Pancreas (tissue), 10 donors: ENCODE measurements around the gene C17orf114.

Source experiments
- ATAC-seq, 4 donors: fragments of 200-7000 bp; cut with Tn5 transposase; one replicate each; pipeline versions ENCODE4 v1.8.0 to v1.9.1; 2020; ENCODE audit warnings: mild to moderate bottlenecking in 4 of 4, moderate library complexity in 4 of 4
- DNase-seq, 6 donors: peaks; one replicate each; pipeline ENCODE4 v3.0.0-alpha.2; 2020
- FAIRE-seq: peaks from 2 replicates; lab custom pipeline; 2012; peaks lifted over from hg19 to GRCh38; lab: Jason Lieb, UNC
- H3K27ac ChIP-seq, 4 donors: fragments of 200-600 bp; sonication (generic); 1 replicate in 3 of 4; 2 replicates in 1 of 4; pipeline versions ENCODE4 v1.5.0 to v1.8.0; 2020
- H3K27me3 ChIP-seq, 4 donors: fragments of 200-600 bp; one replicate each; pipeline ENCODE4 v1.8.0; 2021
- H3K36me3 ChIP-seq, 3 donors: fragments of 200-600 bp; sonication (generic) in 1 of 3; one replicate each; pipeline versions ENCODE4 v1.5.0 to v1.8.0; 2020 to 2021
- H3K4me1 ChIP-seq, 3 donors: fragments of 200-600 bp; one replicate each; pipeline ENCODE4 v1.8.0; 2021
- H3K4me3 ChIP-seq, 4 donors: fragments of 200-600 bp; sonication (generic) in 2 of 4; one replicate each; pipeline versions ENCODE4 v1.5.0 to v1.8.0; 2020 to 2021
- H3K9me3 ChIP-seq, 4 donors: fragments of 200-600 bp; one replicate each; pipeline ENCODE4 v1.8.0; 2021
- WGBS, 2 donors: extraction: QIAGEN DNeasy Blood & Tissue Kit; methylation state at CpG; one replicate each; pipeline ENCODE4 v1.1.7; 2013; 5-methylcytosine and 5-hydroxymethylcytosine counted together
- intact Hi-C, 3 donors: fragments of 100-400 bp; cut with DNase I; formaldehyde crosslinking; loops; one replicate each; pipeline versions ENCODE4 v1.11.1 to v1.14.2; 2022
- TF ChIP-seq, protein P1 (sequence below), 4 donors: fragments of 200-600 bp; sonication (generic) in 3 of 4; IDR thresholded peaks; one replicate each; pipeline versions ENCODE4 v1.5.0 to v1.8.0; 2021; ENCODE audit warnings: antibody characterized with exemption in 4 of 4
- donor health status: healthy with polysubstance abuse.
- donor health status: DM: no; HTN: no; CAD: no; lungs with moderate emphysema.
- donor health status: DM: no; HTN: no; CAD: no.
- donor health status: control.
- donor health status: control.
- donor health status: Bipolar disorder and iron deficiency.
- donor health status: DM: yes; HTN: yes; CAD: no.
- donor health status: DM: no; HTN: no; CAD: no.
- donor health status: DM: no; HTN: no; CAD: no.
- donor health status: DM: yes; HTN: yes; CAD: no.

Gene C17orf114

DNA sequence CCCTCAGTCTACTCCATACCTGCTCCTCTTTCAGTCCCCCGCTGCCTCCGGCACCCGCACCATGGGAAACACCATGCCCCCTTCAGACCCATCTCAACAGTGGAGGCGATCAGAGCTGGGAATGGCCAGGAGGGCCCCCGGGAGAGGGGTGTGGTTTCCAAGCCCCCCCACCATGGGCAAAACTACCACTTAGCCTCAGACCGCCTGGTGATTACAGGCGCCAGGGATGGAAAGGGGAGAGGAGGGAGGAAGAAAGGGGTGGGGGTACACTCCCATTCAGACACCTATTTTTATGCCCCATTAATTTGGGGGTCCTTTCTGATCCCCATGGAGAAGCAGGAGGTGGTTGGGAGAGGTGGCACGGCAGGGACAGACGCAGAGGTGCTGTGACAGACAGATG is at the start of gene C17orf114:
C17orf114 (minus strand) TSS at position 101 of the 400 bp plus-strand sequence.
- no peak for ATAC-seq
- H3K4me3 ChIP-seq = no peak within 1 kb of the TSS
- H3K27ac ChIP-seq = no peak within 1 kb of the TSS
- intact Hi-C loops = no loop called here
- no peaks in the 10 kb centered on the region for H3K36me3 ChIP-seq
- no peaks in the 10 kb centered on the region for H3K27me3 ChIP-seq
- FAIRE-seq = no peak
- peaks cover 0 to 4% (median 0%) of the 10 kb centered on the region in 3 donors for H3K4me1 ChIP-seq
- TF ChIP-seq, protein P1, sequence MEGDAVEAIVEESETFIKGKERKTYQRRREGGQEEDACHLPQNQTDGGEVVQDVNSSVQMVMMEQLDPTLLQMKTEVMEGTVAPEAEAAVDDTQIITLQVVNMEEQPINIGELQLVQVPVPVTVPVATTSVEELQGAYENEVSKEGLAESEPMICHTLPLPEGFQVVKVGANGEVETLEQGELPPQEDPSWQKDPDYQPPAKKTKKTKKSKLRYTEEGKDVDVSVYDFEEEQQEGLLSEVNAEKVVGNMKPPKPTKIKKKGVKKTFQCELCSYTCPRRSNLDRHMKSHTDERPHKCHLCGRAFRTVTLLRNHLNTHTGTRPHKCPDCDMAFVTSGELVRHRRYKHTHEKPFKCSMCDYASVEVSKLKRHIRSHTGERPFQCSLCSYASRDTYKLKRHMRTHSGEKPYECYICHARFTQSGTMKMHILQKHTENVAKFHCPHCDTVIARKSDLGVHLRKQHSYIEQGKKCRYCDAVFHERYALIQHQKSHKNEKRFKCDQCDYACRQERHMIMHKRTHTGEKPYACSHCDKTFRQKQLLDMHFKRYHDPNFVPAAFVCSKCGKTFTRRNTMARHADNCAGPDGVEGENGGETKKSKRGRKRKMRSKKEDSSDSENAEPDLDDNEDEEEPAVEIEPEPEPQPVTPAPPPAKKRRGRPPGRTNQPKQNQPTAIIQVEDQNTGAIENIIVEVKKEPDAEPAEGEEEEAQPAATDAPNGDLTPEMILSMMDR (IDR thresholded peaks at IDR 0.05) = no peak
- no peak for DNase-seq
- no peaks in the 10 kb centered on the region for H3K9me3 ChIP-seq
- WGBS, 2 donors = 80 to 81% methylated on average over 9 of the region's 9 CpGs

- intact Hi-C loops = no loop called here
- ATAC-seq (no peak), DNase-seq (no peak), FAIRE-seq (no peak)
- Histone ChIP-seq H3K27ac (no peak overlapping the region), H3K36me3 (no peaks in the 10 kb centered on the region), H3K9me3 (no peaks in the 10 kb centered on the region), H3K4me1 (peaks cover 0 to 4% (median 0%) of the 10 kb centered on the region in 3 donors), H3K27me3 (no peaks in the 10 kb centered on the region), H3K4me3 (no peak overlapping the region)
- WGBS, 2 donors = 78 to 82% methylated on average over 3 of the region's 3 CpGs
- TF ChIP-seq, protein P1 (IDR thresholded peaks at IDR 0.05) = no peak
Measured at GRCh38 chr17:4851084-4851483, 49.0 kb upstream of the C17orf114 start.

DNA sequence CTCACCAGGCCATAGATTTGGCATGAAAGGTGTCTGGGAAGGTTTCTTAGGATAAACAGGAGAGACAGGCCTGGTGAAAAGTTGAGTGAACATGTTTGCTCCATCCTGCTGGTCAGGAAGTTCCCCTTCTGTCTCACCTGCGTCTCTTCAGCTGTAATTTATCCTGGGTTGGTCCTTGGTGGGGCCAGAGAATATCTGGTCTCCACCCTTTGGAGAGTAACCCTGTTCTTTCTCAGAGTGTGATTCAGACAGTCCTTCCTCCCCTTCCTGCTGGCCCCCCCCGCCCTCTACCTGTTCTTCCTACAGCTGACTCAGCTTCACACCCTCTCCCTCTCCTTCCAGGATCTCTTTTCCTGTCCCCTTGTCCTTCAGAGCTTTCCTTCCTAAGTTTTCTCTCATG is 48.1 kb upstream of the C17orf114 start:
- DNase-seq (no peak), ATAC-seq (peak in 2 of 4 donors; percentile 40 to 45), FAIRE-seq (no peak)
- H3K4me3 ChIP-seq = no peak overlapping the region
- intact Hi-C loops = no loop called here
- WGBS, 2 donors = 81 to 84% methylated on average over 2 of the region's 2 CpGs
- H3K27me3 ChIP-seq = no peaks in the 10 kb centered on the region
- peaks cover 0 to 4% (median 0%) of the 10 kb centered on the region in 3 donors for H3K4me1 ChIP-seq
- H3K36me3 ChIP-seq = no peaks in the 10 kb centered on the region
- TF ChIP-seq, protein P1 (IDR thresholded peaks at IDR 0.05) = no peak
- H3K9me3 ChIP-seq = no peaks in the 10 kb centered on the region
- H3K27ac ChIP-seq = no peak overlapping the region

GRCh38 chr17:4849011-4849536 is 46.9 kb upstream of the C17orf114 start:
- DNase-seq (no peak), FAIRE-seq (no peak), ATAC-seq (peak in 1 of 4 donors; percentile 30)
- H3K27me3 ChIP-seq = no peaks in the 10 kb centered on the region
- TF ChIP-seq, protein P1 (IDR thresholded peaks at IDR 0.05) = no peak
- H3K27ac ChIP-seq = no peak overlapping the region
- H3K36me3 ChIP-seq = no peaks in the 10 kb centered on the region
- H3K4me3 ChIP-seq = no peak overlapping the region
- 86 to 88% methylated on average over 5 of the region's 5 CpGs for WGBS, 2 donors
- peaks cover 0 to 4% (median 0%) of the 10 kb centered on the region in 3 donors for H3K4me1 ChIP-seq
- intact Hi-C loops = no loop called here
- no peaks in the 10 kb centered on the region for H3K9me3 ChIP-seq

GRCh38 chr17:4846635-4847390 is 44.7 kb upstream of the C17orf114 start:
- H3K36me3 ChIP-seq = no peaks in the 10 kb centered on the region
- no peaks in the 10 kb centered on the region for H3K9me3 ChIP-seq
- H3K27me3 ChIP-seq = no peaks in the 10 kb centered on the region
- no peak for ATAC-seq
- TF ChIP-seq, protein P1 (IDR thresholded peaks at IDR 0.05) = no peak
- no peaks in the 10 kb centered on the region for H3K4me1 ChIP-seq
- FAIRE-seq = no peak
- no peak for DNase-seq
- H3K27ac ChIP-seq = no peak overlapping the region
- 77 to 82% methylated on average over 13 of the region's 13 CpGs for WGBS, 2 donors
- no peak overlapping the region for H3K4me3 ChIP-seq
- intact Hi-C loops = no loop called here
